NT2/D1 (cell line): ENCODE results near the gene CFAP73.

Experiments
- SUZ12 ChIP-seq: IDR thresholded peaks from 2 replicates; pipeline ENCODE4 v1.6.1; 2011; ENCODE audit not compliant: insufficient read length, insufficient read depth; ENCODE audit errors: extremely low read depth
- YY1 ChIP-seq: IDR thresholded peaks from 2 replicates; pipeline ENCODE4 v1.6.1; 2011; ENCODE audit not compliant: insufficient read length, insufficient read depth
- ZNF274 ChIP-seq: IDR thresholded peaks from 2 replicates; pipeline ENCODE4 v1.6.1; 2011; ENCODE audit warnings: mild to moderate bottlenecking, low read depth, low read length

DNA sequence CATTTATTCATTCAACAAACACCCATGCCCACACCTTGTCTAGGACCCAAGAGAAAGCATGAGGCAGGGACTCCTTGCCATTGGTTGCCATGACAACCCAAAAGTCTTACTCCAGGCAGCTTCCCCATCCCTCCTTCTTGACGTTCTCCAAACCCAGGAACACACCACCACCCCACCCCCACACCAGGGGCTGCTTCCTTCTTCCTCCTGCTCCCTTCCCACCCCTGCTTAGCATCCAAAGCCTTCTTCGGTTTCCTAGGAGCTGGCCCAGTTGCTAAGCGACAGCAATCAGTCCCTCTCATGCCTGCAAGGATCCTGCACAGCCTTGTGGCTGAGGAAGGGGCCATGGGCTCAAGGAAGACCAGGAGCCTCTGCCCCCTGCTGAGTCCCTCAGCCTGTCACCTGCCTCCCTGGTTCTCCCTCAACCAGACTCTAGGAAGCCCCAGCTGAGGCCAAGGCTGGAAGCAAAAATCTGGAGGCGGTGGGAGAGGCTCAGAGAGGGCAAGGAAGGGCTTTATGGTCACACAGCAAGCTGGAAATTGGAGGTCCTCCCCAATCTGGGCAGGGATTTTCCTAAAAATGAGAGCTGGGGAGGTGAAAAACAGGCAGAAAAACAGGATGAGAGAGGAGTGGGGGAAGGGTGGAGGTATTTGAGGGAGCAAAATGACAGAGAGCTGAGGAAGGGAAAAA, 29.4 kb upstream of the CFAP73 start:
- TF ChIP-seq SUZ12, result no peak
- no peak for TF ChIP-seq ZNF274
- TF ChIP-seq YY1, result no peak
